Liver (tissue), 9 donors: Measurements from ENCODE around the gene ZNF628. TPM values are rescaled to one million over a fixed set of nuclear protein-coding genes. Genes with fewer than 3 reads are reported as not detected.
"Not testable (repeated sequence)": the region's sequence is repeated elsewhere in the genome, so short reads cannot be mapped to it uniquely, and the experiment has no call there.

ENCODE experiments used
- DNase-seq: peaks from one replicate; pipeline ENCODE4 v3.0.0-alpha.2; 2017; ENCODE audit warnings: low spot score
- H3K27ac ChIP-seq, 2 donors: one replicate each; pipeline ENCODE4 v1.7.0; 2013; ENCODE audit warnings: inconsistent platforms in 2 of 2, low read length in 2 of 2, control low read depth in 1 of 2, low read depth in 1 of 2, mild to moderate bottlenecking in 1 of 2
- H3K27me3 ChIP-seq, 4 donors: one replicate each; pipeline versions ENCODE4 v1.6.1 to v1.7.0; 2013; ENCODE audit warnings: low read length in 3 of 4, inconsistent platforms in 1 of 4, mild to moderate bottlenecking in 1 of 4, moderate library complexity in 1 of 4; ENCODE audit not compliant: control insufficient read depth in 4 of 4, insufficient read depth in 4 of 4
- H3K36me3 ChIP-seq, 4 donors: one replicate each; pipeline versions ENCODE4 v1.6.1 to v1.7.0; 2013; ENCODE audit warnings: low read length in 3 of 4, mild to moderate bottlenecking in 3 of 4, low read depth in 1 of 4, moderate library complexity in 1 of 4; ENCODE audit not compliant: control insufficient read depth in 4 of 4, insufficient read depth in 3 of 4
- H3K4me1 ChIP-seq, 4 donors: one replicate each; pipeline versions ENCODE4 v1.6.1 to v1.7.0; 2013; ENCODE audit warnings: low read length in 3 of 4, mild to moderate bottlenecking in 3 of 4, moderate library complexity in 1 of 4; ENCODE audit not compliant: control insufficient read depth in 4 of 4, insufficient read depth in 4 of 4
- H3K4me3 ChIP-seq, 3 donors: one replicate each; pipeline versions ENCODE4 v1.6.1 to v1.7.0; 2013; ENCODE audit warnings: low read length in 3 of 3, control low read depth in 1 of 3, low read depth in 1 of 3, mild to moderate bottlenecking in 1 of 3
- H3K9ac ChIP-seq, 2 donors: one replicate each; pipeline ENCODE4 v1.7.0; 2013; ENCODE audit warnings: low read length in 2 of 2, mild to moderate bottlenecking in 2 of 2, moderate library complexity in 2 of 2, control low read depth in 1 of 2, low read depth in 1 of 2
- H3K9me3 ChIP-seq, 4 donors: one replicate each; pipeline versions ENCODE4 v1.6.1 to v1.7.0; 2013; ENCODE audit warnings: low read length in 3 of 4; ENCODE audit not compliant: control insufficient read depth in 4 of 4
- EGR1 ChIP-seq, 2 donors: IDR thresholded peaks; 2 replicates each; pipeline ENCODE4 v1.6.1; 2016 to 2018; ENCODE audit warnings: antibody characterized with exemption in 2 of 2, low read depth in 2 of 2
- FOXA1 ChIP-seq: IDR thresholded peaks from 2 replicates; pipeline ENCODE4 v1.6.1; 2016; ENCODE audit warnings: antibody characterized with exemption
- GABPA ChIP-seq, 2 donors: IDR thresholded peaks in 1 of 2; conservative IDR thresholded peaks in 1 of 2; 2 replicates each; pipeline ENCODE4 v1.6.1; 2016; ENCODE audit warnings: antibody characterized with exemption in 2 of 2, mild to moderate bottlenecking in 1 of 2, moderate library complexity in 1 of 2
- HNF4G ChIP-seq: IDR thresholded peaks from 2 replicates; pipeline ENCODE4 v1.6.1; 2016; ENCODE audit warnings: antibody characterized with exemption
- JUND ChIP-seq, 2 donors: IDR thresholded peaks; 2 replicates each; pipeline ENCODE4 v1.6.1; 2016; ENCODE audit warnings: antibody characterized with exemption in 2 of 2
- NR2F2 ChIP-seq: IDR thresholded peaks from 2 replicates; pipeline ENCODE4 v1.6.1; 2016; ENCODE audit warnings: antibody characterized with exemption
- RAD21 ChIP-seq, 2 donors: IDR thresholded peaks; 2 replicates each; pipeline ENCODE4 v1.6.1; 2016; ENCODE audit warnings: antibody characterized with exemption in 2 of 2, mild to moderate bottlenecking in 2 of 2
- RXRA ChIP-seq, 2 donors: IDR thresholded peaks; 2 replicates each; pipeline ENCODE4 v1.6.1; 2017 to 2018; ENCODE audit warnings: antibody characterized with exemption in 2 of 2, mild to moderate bottlenecking in 1 of 2
- SP1 ChIP-seq: IDR thresholded peaks from 2 replicates; pipeline ENCODE4 v1.6.1; 2018; ENCODE audit warnings: antibody characterized with exemption, mild to moderate bottlenecking
- TAF1 ChIP-seq: conservative IDR thresholded peaks from 2 replicates; pipeline ENCODE4 v1.6.1; 2016; ENCODE audit warnings: antibody characterized with exemption, mild to moderate bottlenecking
- YY1 ChIP-seq: IDR thresholded peaks from 2 replicates; pipeline ENCODE4 v1.6.1; 2016; ENCODE audit warnings: antibody characterized with exemption, mild to moderate bottlenecking
- WGBS: extraction: QIAGEN DNeasy Blood & Tissue Kit; methylation state at CpG from one replicate; pipeline ENCODE4 v1.1.7; 2013; 5-methylcytosine and 5-hydroxymethylcytosine counted together
- polyA plus RNA-seq, 2 donors: library from polyadenylated mRNA; stranded (reverse) in 1 of 2; unstranded in 1 of 2; fragments of 200-250 nt in 1 of 2; fragments of >200 nt in 1 of 2; fragmentation: Nextera tagmentation in 1 of 2; extraction: Ambion mirVana in 1 of 2; gene quantifications; one replicate each; pipeline versions ENCODE4 v1.2.1 to v1.2.3, GENCODE V29; 2013 to 2015
- total RNA-seq, 2 donors: library from RNA; depleted of rRNA; stranded (reverse); fragments of >200 nt; gene quantifications; one replicate each; pipeline ENCODE4 v1.2.3, GENCODE V29; 2014
- TF ChIP-seq, protein P1 (sequence below): fragments of 150-350 bp; IDR thresholded peaks from 2 replicates; pipeline ENCODE4 v1.5.1; 2017; ENCODE audit warnings: improper control_type of control experiment, low read depth, low read length; ENCODE audit not compliant: missing input control
- TF ChIP-seq, protein P2 (sequence below): IDR thresholded peaks from 2 replicates; pipeline ENCODE4 v1.6.1; 2016; ENCODE audit warnings: antibody characterized with exemption, mild to moderate bottlenecking
- donor health status: healthy.
- donor health status: healthy.
- donor health status: healthy.
- donor health status: healthy.
- donor health status: healthy.

The ZNF628 gene
- total and polyA plus RNA-seq, 4 donors = 0.99 to 4.4 (median 1.5) TPM

DNA sequence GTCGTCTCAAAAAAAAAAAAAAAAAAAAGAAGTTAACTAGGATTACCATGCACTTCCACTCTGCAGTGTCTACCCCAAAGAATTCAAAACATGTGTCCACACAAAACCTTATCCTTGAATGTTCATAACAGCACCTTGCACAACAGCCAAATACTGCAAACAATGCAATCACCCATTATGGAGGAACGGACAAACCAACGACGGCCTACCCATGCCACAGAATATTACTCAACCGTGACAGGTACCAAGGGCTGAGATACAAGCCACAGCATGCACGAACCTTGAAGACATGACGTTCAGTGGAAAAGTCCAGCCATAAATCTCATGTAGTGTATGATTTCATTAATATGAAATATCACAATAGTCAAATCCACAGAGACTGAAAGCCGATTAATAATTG is 30.4 kb upstream of the ZNF628 start:
- H3K27me3 ChIP-seq = peaks cover 4 to 11% (median 6%) of the 10 kb centered on the region in 4 donors
- H3K36me3 ChIP-seq = no peaks in the 10 kb centered on the region
- DNase-seq = no peak
- H3K4me1 ChIP-seq = peaks cover 0 to 1% (median 0%) of the 10 kb centered on the region in 4 donors
- no peak overlapping the region for H3K27ac ChIP-seq
- no peaks in the 10 kb centered on the region for H3K9me3 ChIP-seq
- no peak overlapping the region for H3K4me3 ChIP-seq
- whole genome bisulfite sequencing = 63% methylated on average over 8 of the region's 8 CpGs
- TF ChIP-seq RXRA (IDR thresholded peaks at IDR 0.05) (no peak), SP1 (no peak), EGR1 (IDR thresholded peaks at IDR 0.05; ENCODE audit: low read depth in 2 of 2) (no peak), JUND (IDR thresholded peaks at IDR 0.05) (no peak), HNF4G (no peak), FOXA1 (no peak), YY1 (no peak)
- TF ChIP-seq, protein P1, sequence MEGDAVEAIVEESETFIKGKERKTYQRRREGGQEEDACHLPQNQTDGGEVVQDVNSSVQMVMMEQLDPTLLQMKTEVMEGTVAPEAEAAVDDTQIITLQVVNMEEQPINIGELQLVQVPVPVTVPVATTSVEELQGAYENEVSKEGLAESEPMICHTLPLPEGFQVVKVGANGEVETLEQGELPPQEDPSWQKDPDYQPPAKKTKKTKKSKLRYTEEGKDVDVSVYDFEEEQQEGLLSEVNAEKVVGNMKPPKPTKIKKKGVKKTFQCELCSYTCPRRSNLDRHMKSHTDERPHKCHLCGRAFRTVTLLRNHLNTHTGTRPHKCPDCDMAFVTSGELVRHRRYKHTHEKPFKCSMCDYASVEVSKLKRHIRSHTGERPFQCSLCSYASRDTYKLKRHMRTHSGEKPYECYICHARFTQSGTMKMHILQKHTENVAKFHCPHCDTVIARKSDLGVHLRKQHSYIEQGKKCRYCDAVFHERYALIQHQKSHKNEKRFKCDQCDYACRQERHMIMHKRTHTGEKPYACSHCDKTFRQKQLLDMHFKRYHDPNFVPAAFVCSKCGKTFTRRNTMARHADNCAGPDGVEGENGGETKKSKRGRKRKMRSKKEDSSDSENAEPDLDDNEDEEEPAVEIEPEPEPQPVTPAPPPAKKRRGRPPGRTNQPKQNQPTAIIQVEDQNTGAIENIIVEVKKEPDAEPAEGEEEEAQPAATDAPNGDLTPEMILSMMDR = no peak
- no peak overlapping the region for H3K9ac ChIP-seq

DNA sequence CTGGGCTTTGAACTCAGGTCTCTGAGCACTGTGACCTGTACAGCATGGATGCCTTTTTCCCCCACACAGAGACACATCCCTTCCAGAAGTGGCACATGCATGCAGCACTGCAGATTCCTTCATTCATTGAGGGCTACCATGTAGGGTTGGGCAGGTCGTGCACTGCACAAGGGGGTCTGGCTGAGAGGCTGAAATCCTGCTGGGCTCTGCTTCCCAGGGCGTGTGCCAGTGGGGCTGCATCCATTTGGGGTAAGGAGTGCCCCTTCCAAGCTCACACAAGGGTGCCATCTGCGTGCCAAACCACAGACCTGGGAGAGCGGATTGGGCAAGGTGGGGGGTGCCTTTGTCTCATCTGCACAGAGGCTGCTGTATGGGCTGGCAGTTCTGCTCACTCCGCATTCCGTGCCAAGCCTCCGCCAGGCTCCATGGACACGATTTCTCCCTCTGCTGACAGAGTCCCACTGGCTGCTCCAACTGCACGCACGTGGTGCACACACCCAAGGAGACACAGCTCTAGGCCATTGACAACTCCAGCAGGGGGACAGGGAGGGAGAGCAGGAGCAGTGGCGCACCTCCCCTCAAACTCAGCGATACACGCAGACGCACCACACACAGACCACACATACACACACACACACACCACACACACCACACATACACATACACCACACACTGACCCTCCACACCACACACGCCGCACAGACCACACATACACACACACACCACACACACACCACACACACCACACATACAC is 28.8 kb upstream of the ZNF628 start:
- no peaks in the 10 kb centered on the region for H3K4me1 ChIP-seq
- H3K9ac ChIP-seq = no peak overlapping the region
- no peaks in the 10 kb centered on the region for H3K36me3 ChIP-seq
- peaks cover 0 to 7% (median 4%) of the 10 kb centered on the region in 4 donors for H3K27me3 ChIP-seq
- TF ChIP-seq HNF4G (no peak), SP1 (no peak), NR2F2 (no peak), TAF1 (no peak), FOXA1 (no peak), RAD21 (IDR thresholded peaks at IDR 0.05) (no peak), YY1 (no peak), JUND (IDR thresholded peaks at IDR 0.05) (no peak), GABPA (IDR thresholded peaks at IDR 0.05 in 1 of 2, conservative IDR thresholded peaks at IDR 0.05 in 1 of 2) (no peak), EGR1 (IDR thresholded peaks at IDR 0.05; ENCODE audit: low read depth in 2 of 2) (no peak)
- TF ChIP-seq, protein P1 = no peak
- TF ChIP-seq, protein P2, sequence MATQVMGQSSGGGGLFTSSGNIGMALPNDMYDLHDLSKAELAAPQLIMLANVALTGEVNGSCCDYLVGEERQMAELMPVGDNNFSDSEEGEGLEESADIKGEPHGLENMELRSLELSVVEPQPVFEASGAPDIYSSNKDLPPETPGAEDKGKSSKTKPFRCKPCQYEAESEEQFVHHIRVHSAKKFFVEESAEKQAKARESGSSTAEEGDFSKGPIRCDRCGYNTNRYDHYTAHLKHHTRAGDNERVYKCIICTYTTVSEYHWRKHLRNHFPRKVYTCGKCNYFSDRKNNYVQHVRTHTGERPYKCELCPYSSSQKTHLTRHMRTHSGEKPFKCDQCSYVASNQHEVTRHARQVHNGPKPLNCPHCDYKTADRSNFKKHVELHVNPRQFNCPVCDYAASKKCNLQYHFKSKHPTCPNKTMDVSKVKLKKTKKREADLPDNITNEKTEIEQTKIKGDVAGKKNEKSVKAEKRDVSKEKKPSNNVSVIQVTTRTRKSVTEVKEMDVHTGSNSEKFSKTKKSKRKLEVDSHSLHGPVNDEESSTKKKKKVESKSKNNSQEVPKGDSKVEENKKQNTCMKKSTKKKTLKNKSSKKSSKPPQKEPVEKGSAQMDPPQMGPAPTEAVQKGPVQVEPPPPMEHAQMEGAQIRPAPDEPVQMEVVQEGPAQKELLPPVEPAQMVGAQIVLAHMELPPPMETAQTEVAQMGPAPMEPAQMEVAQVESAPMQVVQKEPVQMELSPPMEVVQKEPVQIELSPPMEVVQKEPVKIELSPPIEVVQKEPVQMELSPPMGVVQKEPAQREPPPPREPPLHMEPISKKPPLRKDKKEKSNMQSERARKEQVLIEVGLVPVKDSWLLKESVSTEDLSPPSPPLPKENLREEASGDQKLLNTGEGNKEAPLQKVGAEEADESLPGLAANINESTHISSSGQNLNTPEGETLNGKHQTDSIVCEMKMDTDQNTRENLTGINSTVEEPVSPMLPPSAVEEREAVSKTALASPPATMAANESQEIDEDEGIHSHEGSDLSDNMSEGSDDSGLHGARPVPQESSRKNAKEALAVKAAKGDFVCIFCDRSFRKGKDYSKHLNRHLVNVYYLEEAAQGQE = no peak
- no peak overlapping the region for H3K27ac ChIP-seq
- no peak overlapping the region for H3K4me3 ChIP-seq
- DNase-seq = no peak
- 37% methylated on average over 16 of the region's 16 CpGs for WGBS
- H3K9me3 ChIP-seq = no peaks in the 10 kb centered on the region

DNA sequence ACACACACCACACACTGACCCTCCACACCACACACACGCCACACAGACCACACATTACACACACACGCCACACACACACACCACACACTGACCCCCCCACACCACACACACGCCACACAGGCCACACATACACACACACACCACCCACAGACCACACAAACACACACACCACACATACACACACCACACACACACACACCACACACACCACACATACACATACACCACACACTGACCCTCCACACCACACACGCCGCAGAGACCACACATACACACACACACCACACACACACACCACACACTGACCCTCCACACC is 28.3 kb upstream of the ZNF628 start:
- H3K4me1 ChIP-seq, H3K27me3 ChIP-seq, H3K9me3 ChIP-seq, H3K27ac ChIP-seq, DNase-seq, H3K9ac ChIP-seq, H3K36me3 ChIP-seq, H3K4me3 ChIP-seq: not testable (repeated sequence)
- WGBS = 92% methylated on average over 5 of the region's 5 CpGs
